H1 (cell line): Measurements from ENCODE around the gene ADCY9. TPM values are rescaled to one million over a fixed set of nuclear protein-coding genes. Genes with fewer than 3 reads are reported as not detected.

Source experiments
- CTCF ChIA-PET: fragments of 300-600 bp; sonication (Branson Sonifier 250); formaldehyde crosslinking; loops from one replicate; lab custom pipeline; 2021; ENCODE audit not compliant: partially characterized antibody; lab: Charles Lee
- POLR2A ChIA-PET: fragments of 300-600 bp; sonication (Branson Sonifier 250); formaldehyde crosslinking; loops from one replicate; lab custom pipeline; 2021; ENCODE audit warnings: inconsistent platforms; ENCODE audit not compliant: partially characterized antibody; lab: Charles Lee
- DNase-seq, 2 experiments: peaks; one replicate each; pipeline versions ENCODE4 v3.0.0 to v3.0.0-alpha.2; 2010 to 2022; ENCODE audit warnings: low spot score in 2 of 2, low read depth in 1 of 2, mixed read lengths in 1 of 2
- FAIRE-seq: peaks from 2 replicates; lab custom pipeline; 2011; peaks lifted over from hg19 to GRCh38; lab: Jason Lieb, UNC
- H2AFZ ChIP-seq: 2 replicates; pipeline ENCODE4 v1.8.1; 2012; ENCODE audit warnings: low read length, inconsistent platforms
- H2AK5ac ChIP-seq: 2 replicates; pipeline ENCODE4 v1.6.1; 2013; ENCODE audit warnings: low read depth, low read length
- H2BK120ac ChIP-seq: replicated peaks from 2 replicates; pipeline ENCODE3; 2013; ENCODE audit warnings: low read depth, low read length, inconsistent platforms
- H2BK12ac ChIP-seq: 2 replicates; pipeline ENCODE4 v1.6.1; 2013; ENCODE audit warnings: low read depth, low read length
- H2BK15ac ChIP-seq: 2 replicates; pipeline ENCODE4 v1.6.1; 2013; ENCODE audit warnings: low read length
- H2BK20ac ChIP-seq: 2 replicates; pipeline ENCODE4 v1.6.1; 2013; ENCODE audit warnings: low read length
- H2BK5ac ChIP-seq: 2 replicates; pipeline ENCODE4 v1.6.1; 2013; ENCODE audit warnings: low read depth, low read length
- H3K14ac ChIP-seq: 2 replicates; pipeline ENCODE4 v1.6.1; 2013; ENCODE audit warnings: inconsistent platforms; ENCODE audit not compliant: insufficient read length
- H3K18ac ChIP-seq: 2 replicates; pipeline ENCODE4 v1.6.1; 2013; ENCODE audit warnings: low read length; ENCODE audit errors: extremely low read depth
- H3K23ac ChIP-seq: 2 replicates; pipeline ENCODE4 v1.6.1; 2013; ENCODE audit warnings: inconsistent platforms; ENCODE audit not compliant: insufficient read length
- H3K23me2 ChIP-seq: 2 replicates; pipeline ENCODE4 v1.6.1; 2013; ENCODE audit warnings: low read depth, low read length
- H3K27ac ChIP-seq: 2 replicates; pipeline ENCODE4 v1.6.1; 2011; ENCODE audit warnings: low read depth, low read length, inconsistent platforms
- H3K27me3 ChIP-seq, 4 experiments: replicated peaks in 1 of 4; 1 replicate in 1 of 4; 2 replicates in 3 of 4; pipeline versions ENCODE4 v1.6.1 to v1.8.1; 2011 to 2013; ENCODE audit warnings: low read length in 3 of 4, mild to moderate bottlenecking in 3 of 4, inconsistent platforms in 2 of 4, mixed read lengths in 2 of 4, moderate library complexity in 1 of 4; ENCODE audit not compliant: control insufficient read depth in 3 of 4, insufficient read depth in 3 of 4; ENCODE audit errors: extremely low read depth in 1 of 4
- H3K36me3 ChIP-seq, 4 experiments: 2 replicates each; pipeline versions ENCODE4 v1.6.1 to v1.8.1; 2011 to 2013; ENCODE audit warnings: mild to moderate bottlenecking in 4 of 4, low read length in 3 of 4, moderate library complexity in 2 of 4, control low read depth in 1 of 4, inconsistent platforms in 1 of 4; ENCODE audit not compliant: insufficient read depth in 4 of 4, control insufficient read depth in 2 of 4
- H3K4ac ChIP-seq: replicated peaks from 2 replicates; pipeline ENCODE3; 2013; ENCODE audit warnings: low read length, low read depth, mixed read lengths, inconsistent platforms; ENCODE audit not compliant: insufficient read length
- H3K4me1 ChIP-seq, 4 experiments: replicated peaks in 1 of 4; 1 replicate in 1 of 4; 2 replicates in 3 of 4; pipeline versions ENCODE4 v1.6.1 to v1.8.1; 2011 to 2013; ENCODE audit warnings: low read length in 3 of 4, inconsistent platforms in 2 of 4, mixed read lengths in 1 of 4; ENCODE audit not compliant: insufficient read depth in 4 of 4, control insufficient read depth in 3 of 4
- H3K4me2 ChIP-seq, 2 experiments: 2 replicates each; pipeline versions ENCODE4 v1.6.1 to v1.8.1; 2011 to 2013; ENCODE audit warnings: low read depth in 2 of 2, low read length in 2 of 2, control low read depth in 1 of 2, inconsistent platforms in 1 of 2, mild to moderate bottlenecking in 1 of 2; ENCODE audit not compliant: insufficient read depth in 1 of 2
- H3K4me3 ChIP-seq, 4 experiments: fragments of 200-600, 300-600 bp in 1 of 4; sonication (generic), shearing (Covaris generic), sonication (Bioruptor Twin) in 1 of 4; 2 replicates each; pipeline versions ENCODE4 v1.5.1 to v1.8.1; 2011 to 2016; ENCODE audit warnings: low read length in 4 of 4, low read depth in 3 of 4, control low read depth in 2 of 4, inconsistent platforms in 2 of 4, mild to moderate bottlenecking in 2 of 4, mixed read lengths in 1 of 4, moderate library complexity in 1 of 4; ENCODE audit not compliant: insufficient read depth in 2 of 4; ENCODE audit errors: extremely low read depth in 1 of 4
- H3K56ac ChIP-seq: replicated peaks from 2 replicates; pipeline ENCODE3; 2013; ENCODE audit warnings: low read depth, mild to moderate bottlenecking, mixed read lengths, low read length, inconsistent platforms; ENCODE audit not compliant: insufficient read length
- H3K79me1 ChIP-seq: 2 replicates; pipeline ENCODE4 v1.6.1; 2013; ENCODE audit warnings: low read depth, low read length, control low read depth
- H3K79me2 ChIP-seq, 2 experiments: 2 replicates each; pipeline versions ENCODE4 v1.6.1 to v1.8.1; 2012 to 2013; ENCODE audit warnings: low read length in 2 of 2, mild to moderate bottlenecking in 2 of 2, inconsistent platforms in 1 of 2; ENCODE audit not compliant: insufficient read depth in 2 of 2, control insufficient read depth in 1 of 2
- H3K9ac ChIP-seq, 4 experiments: replicated peaks in 1 of 4; 1 replicate in 1 of 4; 2 replicates in 3 of 4; pipeline versions ENCODE4 v1.6.1 to v1.8.1; 2011 to 2013; ENCODE audit warnings: low read depth in 3 of 4, low read length in 3 of 4, control low read depth in 2 of 4, mild to moderate bottlenecking in 2 of 4, moderate library complexity in 2 of 4, inconsistent platforms in 1 of 4; ENCODE audit errors: extremely low read depth in 1 of 4
- H3K9me3 ChIP-seq, 2 experiments: 2 replicates each; pipeline versions ENCODE4 v1.6.1 to v1.8.1; 2012 to 2013; ENCODE audit warnings: mild to moderate bottlenecking in 2 of 2, moderate library complexity in 2 of 2, control low read depth in 1 of 2, inconsistent platforms in 1 of 2, low read depth in 1 of 2, low read length in 1 of 2, mixed read lengths in 1 of 2; ENCODE audit not compliant: insufficient read depth in 2 of 2
- H4K20me1 ChIP-seq, 2 experiments: replicated peaks in 1 of 2; 2 replicates each; pipeline versions ENCODE3 to v1.8.1; 2011 to 2013; ENCODE audit warnings: inconsistent platforms in 2 of 2, low read length in 2 of 2, mild to moderate bottlenecking in 1 of 2; ENCODE audit not compliant: insufficient read depth in 2 of 2, control insufficient read depth in 1 of 2
- H4K5ac ChIP-seq: 2 replicates; pipeline ENCODE4 v1.6.1; 2013; ENCODE audit warnings: low read length, low read depth, mixed read lengths, inconsistent platforms; ENCODE audit not compliant: insufficient read length
- H4K8ac ChIP-seq: 2 replicates; pipeline ENCODE4 v1.8.0; 2013; ENCODE audit warnings: mild to moderate bottlenecking, moderate library complexity, low read length, inconsistent platforms; ENCODE audit not compliant: insufficient read depth; ENCODE audit errors: extremely low read depth
- H4K91ac ChIP-seq: replicated peaks from 2 replicates; pipeline ENCODE3; 2013; ENCODE audit warnings: low read length, mixed read lengths, inconsistent platforms; ENCODE audit not compliant: insufficient read length
- BACH1 ChIP-seq: IDR thresholded peaks from 2 replicates; pipeline ENCODE4 v1.6.1; 2012; ENCODE audit warnings: low read length, improper control_type of control experiment
- CBX5 ChIP-seq: fragments of 300-800, 300-1000 bp; sonication (generic); IDR thresholded peaks from 2 replicates; pipeline ENCODE4 v1.7.1; 2016; ENCODE audit warnings: antibody characterized with exemption, low read length, low read depth
- CTCF ChIP-seq, 3 experiments: IDR thresholded peaks; 1 replicate in 2 of 3; 2 replicates in 1 of 3; pipeline versions ENCODE4 v1.5.1 to v1.6.1; 2011; ENCODE audit warnings: low read length in 3 of 3, mild to moderate bottlenecking in 3 of 3, inconsistent platforms in 2 of 3, low read depth in 1 of 3, moderate library complexity in 1 of 3; ENCODE audit not compliant: insufficient read depth in 1 of 3; ENCODE audit errors: control extremely low read depth in 1 of 3
- EP300 ChIP-seq, 2 experiments: IDR thresholded peaks; 1 replicate in 1 of 2; 2 replicates in 1 of 2; pipeline ENCODE4 v1.6.1; 2011 to 2012; ENCODE audit warnings: low read depth in 2 of 2, low read length in 2 of 2, mild to moderate bottlenecking in 2 of 2, borderline replicate concordance in 1 of 2, inconsistent platforms in 1 of 2, moderate library complexity in 1 of 2
- EZH2 ChIP-seq: fragments of 200-600 bp; sonication (generic); IDR thresholded peaks from 2 replicates; pipeline ENCODE4 v1.7.1; 2012; ENCODE audit warnings: low read depth, mild to moderate bottlenecking, moderate library complexity, low read length, inconsistent platforms; ENCODE audit not compliant: severe bottlenecking
- KDM5A ChIP-seq: fragments of 200-600 bp; IDR thresholded peaks from 2 replicates; pipeline ENCODE4 v1.7.1; 2012; ENCODE audit warnings: mild to moderate bottlenecking, low read length, inconsistent platforms, mixed read lengths
- TAF1 ChIP-seq: IDR thresholded peaks from 2 replicates; pipeline ENCODE4 v1.6.1; 2011; ENCODE audit warnings: mild to moderate bottlenecking, low read depth, low read length
- YY1 ChIP-seq: IDR thresholded peaks from 2 replicates; pipeline ENCODE4 v1.6.1; 2011; ENCODE audit warnings: low read depth, mild to moderate bottlenecking, low read length
- ZNF274 ChIP-seq: IDR thresholded peaks from 2 replicates; pipeline ENCODE4 v1.7.0; 2012; ENCODE audit warnings: low read length, borderline replicate concordance; ENCODE audit errors: extremely low read depth
- WGBS, 2 experiments: shearing (Covaris generic) in 1 of 2; methylation state at CpG; one replicate each; pipeline versions ENCODE4 v1.1.6 to v1.1.7; 2013 to 2015; ENCODE audit warnings: low lambda C conversion rate in 2 of 2, mixed read lengths in 2 of 2, inconsistent platforms in 1 of 2, low coverage in 1 of 2, missing lambda C conversion rate in 1 of 2; ENCODE audit not compliant: insufficient replicate concordance in 2 of 2, insufficient coverage in 1 of 2, insufficient read length in 1 of 2; ENCODE audit errors: extremely low coverage in 1 of 2, missing lambda C conversion rate in 1 of 2; 5-methylcytosine and 5-hydroxymethylcytosine counted together
- polyA plus RNA-seq, 7 experiments: library from polyadenylated mRNA; depleted of rRNA in 3 of 7; stranded (reverse) in 5 of 7; unstranded in 2 of 7; fragments of >200 nt in 5 of 7; fragments of 200-250 nt in 2 of 7; gene quantifications; 1 replicate in 5 of 7; 2 replicates in 1 of 7; 4 replicates in 1 of 7; pipeline versions ENCODE4 v1.2.1 to v1.2.3, GENCODE V29; 2011 to 2013; ENCODE audit warnings: missing spikeins in 2 of 7, mixed read lengths in 2 of 7
- total RNA-seq: library from RNA; stranded (reverse); fragmentation: NEBNext Ultra II Directional; extraction: Animal tissue kit (Norgen Biotek cat#: 25700); gene quantifications from 2 replicates; pipeline ENCODE4 v1.2.1, GENCODE V29; 2021
- TF ChIP-seq, protein P1 (sequence below): IDR thresholded peaks from 2 replicates; pipeline ENCODE4 v1.6.1; 2011; ENCODE audit warnings: low read length, improper control_type of control experiment

The ADCY9 gene
- total and polyA plus RNA-seq, 2 of the 8 experiments (the other 6 are each of a cell fraction or from before 2014, with no cell fraction given): 5.4 to 13.1 TPM

GRCh38 chr16:4004206-4004605 lies 112.0 kb downstream of the ADCY9 start:
- Histone ChIP-seq H2BK15ac (no peak overlapping the region), H3K36me3 (no peaks in the 10 kb centered on the region), H2BK12ac (no peak overlapping the region), H4K8ac (no peak overlapping the region), H3K27me3 (no peaks in the 10 kb centered on the region), H3K23me2 (no peaks in the 10 kb centered on the region), H4K20me1 (no peaks in the 10 kb centered on the region), H2AFZ (no peak overlapping the region), H3K9me3 (no peaks in the 10 kb centered on the region), H2BK120ac (no peak overlapping the region), H3K4me3 (no peak overlapping the region), H3K79me2 (no peaks in the 10 kb centered on the region), H3K79me1 (peaks cover 2% of the 10 kb centered on the region; the same call in 1 of the 2 replicates), H3K4ac (no peak overlapping the region), H3K4me2 (no peak overlapping the region), H3K4me1 (peaks cover 4 to 9% (median 6%) of the 10 kb centered on the region in 4 experiments; a peak in 6 of 7 replicates), H3K23ac (no peak overlapping the region), H4K91ac (no peak overlapping the region), H3K9ac (no peak overlapping the region), H3K56ac (no peak overlapping the region), H3K18ac (no peak overlapping the region), H3K27ac (no peak overlapping the region), H3K14ac (no peak overlapping the region), H2AK5ac (no peak overlapping the region), H4K5ac (no peak overlapping the region), H2BK20ac (no peak overlapping the region), H2BK5ac (no peak overlapping the region)
- ChIA-PET CTCF (interaction anchor here (1.1 to 2.1 kb wide), 5 partner anchors 8 to 250 kb away, joined by 3 to 8 read pairs (median 4); no protein-coding TSS in a partner anchor), POLR2A (interaction anchor here (0.9 kb wide), 1 partner anchor 173 kb away, joined by 3 read pairs; no protein-coding TSS in a partner anchor)
- FAIRE-seq (no peak), DNase-seq (no peak)
- WGBS, 2 experiments: 88% methylated on average over 7 of the region's 7 CpGs; no CpG with 5 or more reads in 1 of the 2 experiments
- TF ChIP-seq BACH1 (no peak), KDM5A (no peak), YY1 (no peak), CTCF (IDR thresholded peaks at IDR 0.05; ENCODE audit: control extremely low read depth in 1 of 3, insufficient read depth in 1 of 3, low read depth in 1 of 3, low read length in 3 of 3) (no peak), ZNF274 (no peak), CBX5 (no peak), EZH2 (no peak), EP300 (IDR thresholded peaks at IDR 0.05; ENCODE audit: borderline replicate concordance in 1 of 2, low read depth in 2 of 2, low read length in 2 of 2) (no peak), TAF1 (no peak)
- TF ChIP-seq, protein P1, sequence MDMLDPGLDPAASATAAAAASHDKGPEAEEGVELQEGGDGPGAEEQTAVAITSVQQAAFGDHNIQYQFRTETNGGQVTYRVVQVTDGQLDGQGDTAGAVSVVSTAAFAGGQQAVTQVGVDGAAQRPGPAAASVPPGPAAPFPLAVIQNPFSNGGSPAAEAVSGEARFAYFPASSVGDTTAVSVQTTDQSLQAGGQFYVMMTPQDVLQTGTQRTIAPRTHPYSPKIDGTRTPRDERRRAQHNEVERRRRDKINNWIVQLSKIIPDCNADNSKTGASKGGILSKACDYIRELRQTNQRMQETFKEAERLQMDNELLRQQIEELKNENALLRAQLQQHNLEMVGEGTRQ: no peak
